GM12873 (cell line): ENCODE measurements around the gene C2CD3.

ENCODE experiments used
- TF ChIP-seq, protein P1 (sequence below): IDR thresholded peaks from 2 replicates; pipeline ENCODE4 v1.5.1; 2012; ENCODE audit warnings: low read depth, mild to moderate bottlenecking, moderate library complexity, low read length, control low read depth; ENCODE audit not compliant: insufficient read depth; ENCODE audit errors: missing control alignments

The C2CD3 gene

DNA sequence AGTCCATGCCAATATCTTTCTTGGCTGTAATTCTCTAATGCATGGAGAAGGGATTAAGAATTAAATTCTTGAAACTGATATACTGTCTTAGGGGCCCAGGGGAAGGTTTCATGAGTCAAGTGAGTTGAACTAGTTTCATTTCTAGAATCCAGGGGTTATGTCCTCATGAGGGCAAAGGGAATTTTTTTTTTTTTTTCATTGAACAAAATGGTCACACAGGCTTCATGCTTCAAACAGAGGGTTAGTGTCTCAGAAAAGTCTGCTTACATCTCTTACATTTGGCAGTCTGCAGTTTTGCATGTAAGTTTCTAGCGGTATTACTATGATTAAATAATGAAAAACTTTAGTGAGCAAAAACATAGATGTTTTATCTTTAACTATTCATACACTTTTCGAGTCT is 33.2 kb upstream of the C2CD3 start:
- TF ChIP-seq, protein P1, sequence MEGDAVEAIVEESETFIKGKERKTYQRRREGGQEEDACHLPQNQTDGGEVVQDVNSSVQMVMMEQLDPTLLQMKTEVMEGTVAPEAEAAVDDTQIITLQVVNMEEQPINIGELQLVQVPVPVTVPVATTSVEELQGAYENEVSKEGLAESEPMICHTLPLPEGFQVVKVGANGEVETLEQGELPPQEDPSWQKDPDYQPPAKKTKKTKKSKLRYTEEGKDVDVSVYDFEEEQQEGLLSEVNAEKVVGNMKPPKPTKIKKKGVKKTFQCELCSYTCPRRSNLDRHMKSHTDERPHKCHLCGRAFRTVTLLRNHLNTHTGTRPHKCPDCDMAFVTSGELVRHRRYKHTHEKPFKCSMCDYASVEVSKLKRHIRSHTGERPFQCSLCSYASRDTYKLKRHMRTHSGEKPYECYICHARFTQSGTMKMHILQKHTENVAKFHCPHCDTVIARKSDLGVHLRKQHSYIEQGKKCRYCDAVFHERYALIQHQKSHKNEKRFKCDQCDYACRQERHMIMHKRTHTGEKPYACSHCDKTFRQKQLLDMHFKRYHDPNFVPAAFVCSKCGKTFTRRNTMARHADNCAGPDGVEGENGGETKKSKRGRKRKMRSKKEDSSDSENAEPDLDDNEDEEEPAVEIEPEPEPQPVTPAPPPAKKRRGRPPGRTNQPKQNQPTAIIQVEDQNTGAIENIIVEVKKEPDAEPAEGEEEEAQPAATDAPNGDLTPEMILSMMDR, result no peak

DNA sequence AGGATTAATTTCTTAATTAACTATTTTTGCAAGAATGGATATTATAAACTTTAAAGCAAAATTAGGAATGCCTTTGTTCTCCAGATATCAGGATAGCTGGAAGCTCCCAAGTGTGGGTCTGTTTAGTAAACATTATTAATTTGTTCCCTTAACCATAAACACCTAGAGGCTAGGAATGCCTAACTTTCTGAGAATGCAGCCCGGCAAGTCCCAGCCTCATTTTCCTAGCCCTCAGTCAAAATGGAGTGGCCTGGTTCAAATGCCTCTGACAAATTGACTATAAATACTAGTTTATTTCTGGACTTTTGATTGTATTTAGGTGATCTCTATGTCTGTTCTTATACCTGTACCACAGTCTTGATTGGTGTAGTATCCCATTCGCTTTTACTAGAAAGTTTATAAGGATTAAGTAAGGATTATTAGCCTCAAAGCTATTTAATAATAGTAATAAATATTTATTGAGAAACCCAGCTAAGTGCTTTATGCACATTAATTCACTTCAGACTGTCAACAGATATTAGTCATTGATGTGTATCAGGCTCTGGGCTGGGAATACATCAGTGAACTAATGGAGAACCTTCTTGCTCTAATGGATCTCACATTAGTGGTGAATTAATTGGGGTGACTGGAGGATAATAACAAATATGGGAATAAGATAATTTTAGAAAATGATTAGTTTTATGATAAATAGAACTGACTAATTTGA is 26.1 kb upstream of the C2CD3 start:
- TF ChIP-seq, protein P1, result no peak

DNA sequence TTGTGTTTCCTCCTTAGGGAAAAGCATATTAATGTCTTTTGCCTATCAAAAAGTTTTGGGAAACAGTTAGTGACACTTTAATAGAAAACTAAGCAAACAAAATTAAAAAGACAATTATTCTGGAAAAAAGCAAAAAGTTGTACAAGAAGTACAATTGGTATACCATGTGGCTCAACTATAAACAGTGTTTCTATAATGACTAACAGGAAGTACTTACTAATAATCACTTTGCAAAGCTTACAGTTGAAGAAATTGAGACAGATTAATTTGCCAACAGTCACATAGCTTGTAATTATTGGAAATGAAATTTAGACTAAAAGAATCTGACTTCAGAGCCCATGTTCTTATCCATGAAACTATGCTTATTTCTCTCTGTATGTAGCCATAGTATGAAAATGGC is 25.0 kb upstream of the C2CD3 start:
- TF ChIP-seq, protein P1, result no peak

DNA sequence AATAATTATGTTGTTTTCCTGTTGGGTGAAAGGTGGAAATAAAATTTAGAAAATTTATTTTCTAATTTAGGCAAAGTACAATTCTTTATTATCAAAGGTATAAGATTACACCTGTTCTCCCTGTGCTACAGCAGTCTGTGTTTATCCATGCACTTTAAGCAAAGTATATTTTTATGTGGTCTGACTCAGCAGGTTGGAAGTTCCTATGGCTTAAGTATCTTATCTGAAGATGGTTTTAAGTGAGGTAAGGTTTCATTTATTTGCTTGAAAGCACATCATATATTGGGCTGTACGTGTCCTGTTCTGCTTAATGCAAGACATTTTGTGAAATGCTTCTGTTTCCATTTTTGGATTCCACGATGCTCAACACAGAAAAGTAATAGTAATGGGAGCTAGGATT is 14.9 kb upstream of the C2CD3 start:
- TF ChIP-seq, protein P1, result no peak

DNA sequence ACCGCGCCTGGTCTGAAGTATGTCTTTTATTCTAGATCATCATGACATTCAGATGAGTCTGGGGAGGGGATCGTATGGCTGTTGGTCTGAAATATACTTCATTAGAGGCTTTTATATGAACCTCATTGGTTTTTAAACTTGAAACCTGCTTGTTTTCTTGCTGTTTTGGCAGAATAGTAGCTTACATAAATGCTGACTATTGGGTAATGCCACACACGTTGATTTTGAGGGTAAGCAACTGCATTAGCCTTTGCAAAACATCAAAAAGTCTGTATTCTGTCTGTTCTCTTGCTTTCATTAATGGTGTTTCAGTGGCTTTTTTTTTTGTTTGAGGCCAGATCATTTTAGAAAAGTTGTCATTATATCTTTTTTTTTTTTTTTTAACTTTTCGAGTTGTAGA is 14.5 kb upstream of the C2CD3 start:
- TF ChIP-seq, protein P1, result no peak

DNA sequence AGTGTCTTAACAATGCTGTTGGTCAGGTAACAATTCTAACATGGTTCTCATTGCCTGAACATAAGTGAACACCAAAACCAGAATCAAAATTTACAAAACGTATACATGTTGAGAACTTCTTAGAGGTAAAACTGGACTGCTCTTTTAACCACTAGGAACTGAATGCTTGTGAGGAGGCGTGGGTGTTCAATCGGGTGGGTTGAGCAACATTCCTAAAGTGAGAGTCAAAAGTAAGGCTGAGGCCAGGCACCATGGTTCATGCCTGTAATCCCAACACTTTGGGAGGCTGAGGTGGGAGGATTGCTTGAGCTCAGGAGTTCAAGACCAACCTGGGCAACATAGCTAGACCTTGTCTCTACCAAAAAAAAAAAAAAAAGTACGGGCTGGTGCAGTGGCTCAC is 11.8 kb upstream of the C2CD3 start:
- TF ChIP-seq, protein P1, result no peak

DNA sequence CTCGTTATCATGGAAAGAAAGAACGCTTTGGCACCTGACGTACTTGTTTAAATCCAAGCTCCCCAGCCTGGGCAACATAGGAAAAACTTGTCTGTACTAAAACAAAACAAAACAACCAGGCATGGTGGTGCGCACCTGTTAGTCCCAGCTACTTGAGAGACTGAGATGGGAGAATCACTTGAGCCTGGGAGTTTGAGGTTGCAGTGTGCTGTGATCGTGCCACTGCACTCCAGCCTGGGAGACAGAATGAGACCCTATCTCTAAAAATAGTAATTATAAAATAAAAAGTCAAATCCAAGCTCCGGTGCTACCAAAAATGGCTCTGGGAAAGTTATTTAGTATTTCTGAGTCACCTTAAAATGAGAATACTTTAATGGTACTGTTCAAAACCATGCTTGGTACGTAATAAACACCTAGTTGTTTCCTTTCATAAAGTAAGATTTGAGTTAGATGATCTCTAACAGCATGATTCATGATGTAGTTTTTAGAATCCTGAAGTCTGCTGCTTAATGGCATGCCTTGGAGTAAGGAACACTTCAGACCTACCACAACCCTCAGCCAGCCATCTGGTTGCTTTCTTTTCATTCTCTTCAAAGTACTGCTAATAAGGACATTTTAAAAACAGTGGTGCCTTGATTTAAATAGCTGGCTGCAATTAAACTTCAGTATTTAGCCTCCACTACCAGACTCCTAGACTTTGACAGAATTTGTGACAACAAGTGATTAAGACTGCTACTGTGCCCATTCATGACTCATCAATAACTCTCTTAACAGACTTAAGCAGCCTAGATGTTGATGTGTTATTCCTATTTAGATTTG is 8.6 kb upstream of the C2CD3 start:
- TF ChIP-seq, protein P1, result no peak
